Common myeloid progenitor, CD34-positive (primary cell): ENCODE data around the gene MRFAP1L1.

ENCODE experiments used
- CTCF ChIA-PET: fragments of 350-600 bp; sonication (Branson Sonifier 250); formaldehyde crosslinking; loops from one replicate; lab custom pipeline; 2021; ENCODE audit warnings: antibody characterized with exemption; lab: Charles Lee
- POLR2A ChIA-PET: fragments of 350-600 bp; sonication (Branson Sonifier 250); formaldehyde crosslinking; loops from one replicate; lab custom pipeline; 2021; ENCODE audit warnings: antibody characterized with exemption; lab: Charles Lee
- DNase-seq, 3 donors: peaks; one replicate each; pipeline versions ENCODE4 v3.0.0 to v3.0.0-alpha.2; 2013
- H3K27ac ChIP-seq, 2 experiments: 1 replicate in 1 of 2; 2 replicates in 1 of 2; pipeline ENCODE4 v1.7.0; 2013; ENCODE audit warnings: inconsistent platforms in 2 of 2, low read length in 2 of 2, mild to moderate bottlenecking in 2 of 2, low read depth in 1 of 2, moderate library complexity in 1 of 2; ENCODE audit not compliant: severe bottlenecking in 2 of 2, insufficient read depth in 1 of 2, poor library complexity in 1 of 2
- H3K27me3 ChIP-seq, 5 experiments: replicated peaks in 2 of 5; 1 replicate in 3 of 5; 2 replicates in 2 of 5; pipeline versions ENCODE4 v1.6.1 to v1.7.0; 2013; ENCODE audit warnings: low read length in 4 of 5, mild to moderate bottlenecking in 2 of 5, moderate library complexity in 2 of 5, inconsistent platforms in 1 of 5; ENCODE audit not compliant: insufficient read depth in 5 of 5, control insufficient read depth in 4 of 5
- H3K36me3 ChIP-seq, 4 experiments: 1 replicate in 2 of 4; 2 replicates in 2 of 4; pipeline versions ENCODE4 v1.6.1 to v1.7.0; 2013; ENCODE audit warnings: low read length in 3 of 4, control low read depth in 1 of 4, mild to moderate bottlenecking in 1 of 4; ENCODE audit not compliant: control insufficient read depth in 4 of 4, insufficient read depth in 4 of 4
- H3K4me1 ChIP-seq, 4 experiments: 1 replicate in 3 of 4; 2 replicates in 1 of 4; pipeline versions ENCODE4 v1.6.1 to v1.7.1; 2013; ENCODE audit warnings: low read length in 3 of 4, mild to moderate bottlenecking in 3 of 4, control low read depth in 1 of 4, inconsistent platforms in 1 of 4, moderate library complexity in 1 of 4; ENCODE audit not compliant: control insufficient read depth in 4 of 4, insufficient read depth in 4 of 4; ENCODE audit errors: control extremely low read depth in 1 of 4
- H3K4me3 ChIP-seq, 7 experiments: 1 replicate in 4 of 7; 2 replicates in 3 of 7; pipeline versions ENCODE4 v1.5.1 to v1.7.0; 2013; ENCODE audit warnings: mild to moderate bottlenecking in 7 of 7, low read length in 6 of 7, moderate library complexity in 6 of 7, inconsistent platforms in 2 of 7, low read depth in 2 of 7, control low read depth in 1 of 7; ENCODE audit not compliant: insufficient read depth in 4 of 7, control insufficient read depth in 1 of 7; ENCODE audit errors: extremely low read depth in 1 of 7
- H3K9me3 ChIP-seq, 5 experiments: 1 replicate in 4 of 5; 2 replicates in 1 of 5; pipeline versions ENCODE4 v1.6.1 to v1.7.1; 2013; ENCODE audit warnings: low read length in 4 of 5, mild to moderate bottlenecking in 2 of 5, inconsistent platforms in 1 of 5, low read depth in 1 of 5, moderate library complexity in 1 of 5; ENCODE audit not compliant: control insufficient read depth in 4 of 5, insufficient read depth in 2 of 5; ENCODE audit errors: control extremely low read depth in 1 of 5
- WGBS: methylation state at CpG from one replicate; pipeline ENCODE4 v1.1.5; 2013; ENCODE audit not compliant: insufficient coverage; 5-methylcytosine and 5-hydroxymethylcytosine counted together

MRFAP1L1 gene

GRCh38 chr4:6734165-6734786 is 24.6 kb upstream of the MRFAP1L1 start:
- H3K9me3 ChIP-seq = no peaks in the 10 kb centered on the region
- H3K4me1 ChIP-seq = peaks cover 0 to 2% (median 0%) of the 10 kb centered on the region in 4 experiments
- DNase-seq = no peak
- H3K27ac ChIP-seq = no peak overlapping the region
- peaks cover 0 to 5% (median 4%) of the 10 kb centered on the region in 5 experiments for H3K27me3 ChIP-seq
- H3K36me3 ChIP-seq = no peaks in the 10 kb centered on the region
- ChIA-PET CTCF (interaction anchor here (2.3 kb wide), 1 partner anchor 139 kb away, joined by 6 read pairs; no protein-coding TSS in a partner anchor), POLR2A (no interaction called here)
- WGBS = 88% methylated on average over 14 of the region's 16 CpGs
- H3K4me3 ChIP-seq = no peak overlapping the region

GRCh38 chr4:6733358-6734164 is 23.9 kb upstream of the MRFAP1L1 start:
- H3K9me3 ChIP-seq = no peaks in the 10 kb centered on the region
- DNase-seq = no peak
- peaks cover 0 to 5% (median 4%) of the 10 kb centered on the region in 5 experiments for H3K27me3 ChIP-seq
- 95% methylated on average over 25 of the region's 27 CpGs for WGBS
- CTCF ChIA-PET = no interaction called here
- H3K36me3 ChIP-seq = no peaks in the 10 kb centered on the region
- POLR2A ChIA-PET = no interaction called here
- peaks cover 0 to 2% (median 0%) of the 10 kb centered on the region in 4 experiments for H3K4me1 ChIP-seq
- H3K4me3 ChIP-seq = no peak overlapping the region
- peak overlapping the region in 1 of 2 experiments; percentile 68 for H3K27ac ChIP-seq

- Histone ChIP-seq H3K4me3 (no peak overlapping the region), H3K4me1 (peaks cover 0 to 2% (median 0%) of the 10 kb centered on the region in 4 experiments), H3K27ac (peak overlapping the region in 1 of 2 experiments; percentile 68), H3K27me3 (peaks cover 0 to 5% (median 4%) of the 10 kb centered on the region in 5 experiments), H3K9me3 (no peaks in the 10 kb centered on the region), H3K36me3 (no peaks in the 10 kb centered on the region)
- CTCF ChIA-PET = no interaction called here
- WGBS = 87% methylated on average over 19 of the region's 21 CpGs
- POLR2A ChIA-PET = no interaction called here
- DNase-seq = peak in 2 of 3 donors; percentile 32 to 44
Measured at GRCh38 chr4:6732441-6733357, 23.0 kb upstream of the MRFAP1L1 start.

- H3K27me3 ChIP-seq = peaks cover 0 to 5% (median 4%) of the 10 kb centered on the region in 5 experiments
- no peaks in the 10 kb centered on the region for H3K9me3 ChIP-seq
- ChIA-PET POLR2A (no interaction called here), CTCF (no interaction called here)
- 81% methylated on average over 6 of the region's 6 CpGs for WGBS
- no peak overlapping the region for H3K4me3 ChIP-seq
- peak overlapping the region in 1 of 2 experiments; percentile 75 for H3K27ac ChIP-seq
- DNase-seq = no peak
- H3K4me1 ChIP-seq = peaks cover 0 to 2% (median 0%) of the 10 kb centered on the region in 4 experiments
- H3K36me3 ChIP-seq = no peaks in the 10 kb centered on the region
Measured at GRCh38 chr4:6731780-6732179, 22.1 kb upstream of the MRFAP1L1 start.

- DNase-seq = no peak
- ChIA-PET POLR2A (no interaction called here), CTCF (no interaction called here)
- H3K4me3 ChIP-seq = no peak overlapping the region
- H3K27me3 ChIP-seq = peaks cover 0 to 5% (median 4%) of the 10 kb centered on the region in 5 experiments
- 99% methylated on average over 8 of the region's 8 CpGs for WGBS
- peak overlapping the region in 1 of 2 experiments; percentile 75 for H3K27ac ChIP-seq
- H3K36me3 ChIP-seq = no peaks in the 10 kb centered on the region
- H3K9me3 ChIP-seq = no peaks in the 10 kb centered on the region
- peaks cover 0 to 2% (median 0%) of the 10 kb centered on the region in 4 experiments for H3K4me1 ChIP-seq
Measured at GRCh38 chr4:6731318-6731675, 21.6 kb upstream of the MRFAP1L1 start.

GRCh38 chr4:6730603-6731317 is 21.1 kb upstream of the MRFAP1L1 start:
- ChIA-PET CTCF (interaction anchor here (2.8 kb wide), 1 partner anchor 143 kb away, joined by 10 read pairs; no protein-coding TSS in a partner anchor), POLR2A (no interaction called here)
- H3K27me3 ChIP-seq = peaks cover 0 to 5% (median 4%) of the 10 kb centered on the region in 5 experiments
- H3K4me1 ChIP-seq = peaks cover 0 to 2% (median 0%) of the 10 kb centered on the region in 4 experiments
- no peak overlapping the region for H3K4me3 ChIP-seq
- peak; percentile 73 to 86 (median 76) for DNase-seq
- no peaks in the 10 kb centered on the region for H3K9me3 ChIP-seq
- 74% methylated on average over 17 of the region's 20 CpGs for WGBS
- H3K36me3 ChIP-seq = no peaks in the 10 kb centered on the region
- peak overlapping the region in 1 of 2 experiments; percentile 75 for H3K27ac ChIP-seq
